Posterior cingulate gyrus (tissue), 11 donors: ENCODE measurements around the gene STRBP.

ENCODE experiments used
- DNase-seq, 10 donors: peaks; one replicate each; pipeline versions ENCODE4 v3.0.0 to v3.0.0-alpha.2; 2020 to 2021; ENCODE audit warnings: mixed read lengths in 3 of 10
- intact Hi-C: fragments of 100-400 bp; cut with DNase I; formaldehyde crosslinking; loops from one replicate; pipeline ENCODE4 v1.15.1; 2023

Gene STRBP

DNA sequence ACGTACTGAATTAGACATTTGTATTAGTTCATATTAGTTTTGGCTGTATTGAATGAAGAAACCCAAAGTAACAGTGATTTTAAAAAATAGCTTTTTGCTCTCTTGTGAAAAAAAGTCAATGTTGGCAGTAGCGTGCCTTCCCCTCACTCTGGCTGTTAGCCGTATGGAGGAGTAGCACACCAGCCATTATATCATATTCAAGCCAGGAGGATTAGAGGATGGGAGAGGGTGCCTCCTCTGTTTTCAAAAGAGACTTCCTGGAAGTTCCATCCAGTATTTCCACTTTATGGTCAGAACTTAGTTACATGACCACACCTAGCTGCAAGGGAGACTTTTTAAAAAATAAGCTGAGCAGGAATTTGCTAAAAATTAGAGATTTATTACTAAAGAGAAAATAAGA lies 193.8 kb downstream of the STRBP start:
- no peak for DNase-seq
- intact Hi-C loops: no loop called here

DNA sequence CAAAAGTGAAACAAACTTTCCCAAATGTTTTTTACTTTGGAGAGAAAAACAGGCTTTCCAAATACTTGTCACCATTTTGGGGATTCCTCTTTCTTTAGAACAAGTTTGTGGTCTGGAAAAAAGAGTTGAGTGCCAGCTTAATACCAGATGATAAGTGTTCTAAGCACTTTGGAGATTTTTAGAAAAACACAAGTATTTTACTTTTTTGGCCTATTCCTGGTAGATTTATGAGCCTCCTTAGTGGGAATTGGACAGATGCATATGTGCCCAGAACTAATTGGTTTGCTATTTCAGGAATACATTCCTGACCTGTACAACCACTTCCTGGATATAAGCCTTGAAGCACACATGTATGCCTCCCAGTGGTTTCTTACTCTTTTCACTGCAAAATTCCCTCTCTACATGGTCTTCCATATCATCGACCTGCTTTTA lies 194.4 kb downstream of the STRBP start:
- DNase-seq: no peak
- intact Hi-C loops: no loop called here

DNA sequence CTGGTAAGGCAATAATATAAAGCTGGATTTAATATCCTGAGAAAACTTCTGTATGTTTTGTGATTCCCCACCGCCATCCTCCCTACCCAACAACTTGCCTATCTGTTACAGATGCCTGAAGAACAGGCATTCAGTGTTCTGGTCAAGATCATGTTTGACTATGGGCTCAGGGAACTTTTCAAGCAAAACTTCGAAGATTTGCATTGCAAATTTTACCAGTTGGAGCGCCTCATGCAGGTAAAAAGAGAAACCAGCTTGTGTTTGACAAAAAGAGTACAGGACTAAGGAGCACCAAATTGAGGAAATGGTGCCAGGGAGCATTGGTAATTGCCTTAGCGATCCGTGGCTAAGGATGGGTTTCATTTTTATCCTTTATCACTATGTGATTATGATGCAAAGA lies 194.9 kb downstream of the STRBP start:
- intact Hi-C loops: no loop called here
- no peak for DNase-seq

DNA sequence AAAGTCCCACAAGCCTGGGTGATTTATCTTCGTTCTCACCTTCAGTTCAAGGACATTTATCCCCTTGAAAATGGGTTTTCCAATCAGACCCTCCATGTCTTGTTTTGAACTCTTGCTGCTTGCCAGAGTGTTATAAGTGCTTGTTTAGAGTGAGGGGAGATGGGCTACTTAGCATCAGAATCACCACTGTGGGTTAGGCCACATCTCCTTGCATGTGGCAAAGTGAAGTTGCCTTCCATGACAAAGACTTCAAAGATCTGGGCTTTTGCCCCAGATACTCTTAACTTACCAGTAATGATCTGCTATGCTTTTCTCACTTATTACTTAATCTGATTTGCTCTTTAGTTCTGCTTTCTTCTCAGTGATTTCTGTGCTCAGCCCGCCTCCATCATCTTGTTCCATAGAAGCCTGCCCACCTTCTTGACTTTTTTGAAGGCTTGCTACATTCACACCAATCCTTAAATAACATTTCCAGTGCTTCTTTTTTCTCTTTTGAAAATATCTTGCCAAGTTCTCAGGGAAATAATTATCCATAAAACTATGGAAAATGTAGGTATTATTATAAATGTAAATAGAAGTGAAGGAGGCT lies 195.9 kb downstream of the STRBP start:
- intact Hi-C loops: no loop called here
- no peak for DNase-seq
